Activated naive CD4-positive, alpha-beta T cell treated with anti-CD3 and anti-CD28 coated beads, Interleukin-2, amount 10 ng/mL, durations not matched to agents 5 hours and 36 hours (primary cell): Measurements from ENCODE around the gene ETAA1. TPM values are rescaled to one million over a fixed set of nuclear protein-coding genes. Genes with fewer than 3 reads are reported as not detected.

Source experiments
- total RNA-seq, 2 experiments: library from RNA; stranded (reverse); gene quantifications; one replicate each; pipeline ENCODE4 v1.2.3, GENCODE V29; 2021

Gene ETAA1
- total RNA-seq = 10 to 100 TPM in 1 of 2 experiments, 1 to 10 TPM in 1; 10.0 to 11.8 TPM

DNA sequence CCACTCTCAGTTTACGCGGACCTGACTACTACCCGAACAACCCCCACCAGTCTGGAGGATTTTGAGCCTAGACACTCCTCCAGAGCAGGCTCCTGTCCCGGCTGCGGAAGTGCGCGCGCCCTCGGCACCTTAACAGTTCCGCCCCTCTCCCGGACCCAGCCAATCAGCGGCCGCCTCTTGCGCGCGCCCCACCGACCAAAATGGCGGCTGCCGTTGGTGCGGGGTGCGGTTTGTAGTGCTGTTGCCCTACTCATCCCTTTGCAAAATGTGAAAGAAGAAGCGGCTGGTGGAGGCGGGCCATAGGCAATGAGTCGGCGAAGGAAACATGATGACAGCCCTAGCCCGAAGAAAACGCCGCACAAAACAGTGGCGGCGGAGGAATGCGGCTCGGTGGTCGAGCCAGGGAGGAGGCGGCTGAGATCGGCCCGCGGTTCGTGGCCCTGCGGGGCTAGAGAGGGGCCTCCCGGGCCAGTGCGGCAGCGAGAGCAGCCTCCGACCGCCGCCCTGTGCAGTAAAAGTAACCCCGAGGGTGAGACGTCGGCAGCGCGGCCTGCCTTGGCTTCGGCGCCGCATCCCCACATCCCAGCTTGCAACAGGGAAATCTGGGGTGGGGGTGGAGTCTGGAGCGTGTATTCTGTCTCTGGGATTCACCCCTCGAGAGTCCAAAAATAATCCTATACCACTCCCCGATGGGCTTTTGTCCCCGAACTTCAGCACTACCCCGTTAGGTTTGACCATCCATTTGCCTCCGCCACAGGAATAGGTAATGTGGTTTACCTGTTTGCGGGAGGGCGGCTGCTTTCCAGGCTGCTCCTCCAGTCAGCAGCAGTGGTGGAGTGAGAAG is at the start of gene ETAA1:
TSS of gene ETAA1 (plus strand) at position 191 of the 844 bp plus-strand sequence. CDS start at position 307, 116 bp downstream.

